GM12865 (cell line): ENCODE data around the gene CACTIN.
A peak's percentile ranks its signal among the peaks of the same experiment; 100 is the strongest.
"Not testable (repeated sequence)": the region's sequence is repeated elsewhere in the genome, so short reads cannot be mapped to it uniquely, and the experiment has no call there.

ENCODE experiments used
- DNase-seq: peaks from one replicate; pipeline ENCODE4 v3.0.0; 2010; ENCODE audit warnings: low read depth
- H3K4me3 ChIP-seq: 2 replicates; pipeline ENCODE4 v1.5.1; 2011; ENCODE audit warnings: mild to moderate bottlenecking, low read depth, low read length, control low read depth
- TF ChIP-seq, protein P1 (sequence below): IDR thresholded peaks from 2 replicates; pipeline ENCODE4 v1.5.1; 2011; ENCODE audit warnings: low read length, control low read depth, low read depth, inconsistent platforms; ENCODE audit not compliant: insufficient read depth; ENCODE audit errors: missing control alignments

CACTIN gene

DNA sequence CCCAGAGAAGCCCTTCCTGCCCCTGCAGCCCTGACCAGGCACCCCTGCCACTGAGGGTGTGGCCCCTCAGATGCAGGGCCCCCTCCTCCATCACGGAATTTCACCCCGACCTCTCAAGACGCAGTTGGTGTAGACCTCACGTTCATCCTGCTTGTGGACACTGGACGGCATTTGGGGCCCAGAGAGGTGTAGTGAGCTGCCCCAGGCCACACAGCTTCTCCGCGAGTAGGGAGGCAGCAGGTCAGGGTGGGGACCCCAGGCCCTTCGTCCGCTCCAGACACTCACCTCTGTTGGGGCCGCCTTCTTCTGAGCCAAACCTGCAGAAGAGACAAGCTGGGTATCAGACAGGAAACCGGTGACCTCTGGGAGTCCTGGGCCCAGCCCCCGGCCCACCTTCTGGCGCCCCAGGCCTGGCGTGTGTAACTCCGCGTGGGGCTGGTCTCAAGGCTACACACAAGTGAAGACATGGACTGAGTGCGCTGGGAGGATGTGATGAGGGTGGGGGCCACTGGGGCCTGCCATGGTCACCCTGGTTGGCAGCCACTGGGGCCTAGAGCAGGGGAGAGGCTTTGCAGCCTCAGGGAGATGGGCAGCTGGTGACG is 40.5 kb upstream of the CACTIN start:
- TF ChIP-seq, protein P1, sequence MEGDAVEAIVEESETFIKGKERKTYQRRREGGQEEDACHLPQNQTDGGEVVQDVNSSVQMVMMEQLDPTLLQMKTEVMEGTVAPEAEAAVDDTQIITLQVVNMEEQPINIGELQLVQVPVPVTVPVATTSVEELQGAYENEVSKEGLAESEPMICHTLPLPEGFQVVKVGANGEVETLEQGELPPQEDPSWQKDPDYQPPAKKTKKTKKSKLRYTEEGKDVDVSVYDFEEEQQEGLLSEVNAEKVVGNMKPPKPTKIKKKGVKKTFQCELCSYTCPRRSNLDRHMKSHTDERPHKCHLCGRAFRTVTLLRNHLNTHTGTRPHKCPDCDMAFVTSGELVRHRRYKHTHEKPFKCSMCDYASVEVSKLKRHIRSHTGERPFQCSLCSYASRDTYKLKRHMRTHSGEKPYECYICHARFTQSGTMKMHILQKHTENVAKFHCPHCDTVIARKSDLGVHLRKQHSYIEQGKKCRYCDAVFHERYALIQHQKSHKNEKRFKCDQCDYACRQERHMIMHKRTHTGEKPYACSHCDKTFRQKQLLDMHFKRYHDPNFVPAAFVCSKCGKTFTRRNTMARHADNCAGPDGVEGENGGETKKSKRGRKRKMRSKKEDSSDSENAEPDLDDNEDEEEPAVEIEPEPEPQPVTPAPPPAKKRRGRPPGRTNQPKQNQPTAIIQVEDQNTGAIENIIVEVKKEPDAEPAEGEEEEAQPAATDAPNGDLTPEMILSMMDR = no peak
- no peak for DNase-seq
- H3K4me3 ChIP-seq = no peak overlapping the region

DNA sequence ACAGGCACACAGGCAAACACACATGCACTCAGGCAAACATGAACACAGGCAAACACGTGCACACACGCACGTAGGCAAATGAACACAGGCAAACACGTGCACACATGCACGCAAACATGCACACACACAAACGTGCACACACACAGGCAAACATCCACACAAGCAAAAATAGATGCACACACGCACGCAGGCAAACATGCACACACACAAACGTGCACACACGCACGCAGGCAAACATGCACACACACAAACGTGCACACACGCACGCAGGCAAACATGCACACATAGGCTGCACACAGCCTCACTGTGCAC is 39.9 kb upstream of the CACTIN start:
- DNase-seq, H3K4me3 ChIP-seq: not testable (repeated sequence)

DNA sequence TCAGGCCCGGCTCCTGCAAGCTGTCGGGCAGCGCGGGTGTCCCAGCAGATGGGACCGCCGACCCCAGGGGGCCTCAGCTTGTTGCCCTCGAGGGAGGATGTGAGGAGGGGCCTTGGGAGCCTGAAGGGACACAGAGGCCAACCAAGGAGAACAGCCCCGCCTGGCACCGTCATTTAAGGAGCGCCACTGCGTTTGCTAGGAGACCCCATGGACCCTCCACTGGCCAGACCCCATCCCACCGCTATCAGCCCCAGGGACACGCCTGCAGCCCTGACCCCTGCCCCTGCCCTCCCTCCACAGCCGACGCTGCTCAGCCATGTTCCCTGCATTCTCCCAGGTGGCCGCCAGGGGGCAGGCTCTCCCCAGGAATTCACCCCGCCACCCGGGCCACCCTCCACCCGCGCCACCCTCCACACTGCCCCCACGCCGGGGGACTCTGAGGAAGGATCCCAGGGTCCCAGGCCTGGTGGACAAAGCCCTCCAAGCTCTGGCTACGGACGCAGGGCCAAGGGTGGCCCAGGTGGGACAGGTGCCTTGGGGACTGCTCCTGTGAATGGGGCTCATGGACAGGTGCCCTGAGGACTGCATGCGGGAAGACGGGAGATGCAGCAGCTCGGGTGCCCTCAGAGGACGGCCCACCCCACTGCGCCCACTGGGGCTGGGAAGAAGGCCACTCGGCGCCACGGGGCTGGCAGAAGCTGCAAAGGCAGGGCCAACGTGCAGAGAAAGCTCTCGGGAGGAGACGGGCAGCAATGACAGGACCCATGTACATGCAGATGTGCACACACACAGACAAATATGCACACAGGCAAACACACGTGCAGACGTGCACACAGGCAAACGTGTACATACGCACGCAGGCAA is 39.3 kb upstream of the CACTIN start:
- no peak overlapping the region for H3K4me3 ChIP-seq
- TF ChIP-seq, protein P1 = peak; percentile 92
- peak; percentile 57 for DNase-seq

DNA sequence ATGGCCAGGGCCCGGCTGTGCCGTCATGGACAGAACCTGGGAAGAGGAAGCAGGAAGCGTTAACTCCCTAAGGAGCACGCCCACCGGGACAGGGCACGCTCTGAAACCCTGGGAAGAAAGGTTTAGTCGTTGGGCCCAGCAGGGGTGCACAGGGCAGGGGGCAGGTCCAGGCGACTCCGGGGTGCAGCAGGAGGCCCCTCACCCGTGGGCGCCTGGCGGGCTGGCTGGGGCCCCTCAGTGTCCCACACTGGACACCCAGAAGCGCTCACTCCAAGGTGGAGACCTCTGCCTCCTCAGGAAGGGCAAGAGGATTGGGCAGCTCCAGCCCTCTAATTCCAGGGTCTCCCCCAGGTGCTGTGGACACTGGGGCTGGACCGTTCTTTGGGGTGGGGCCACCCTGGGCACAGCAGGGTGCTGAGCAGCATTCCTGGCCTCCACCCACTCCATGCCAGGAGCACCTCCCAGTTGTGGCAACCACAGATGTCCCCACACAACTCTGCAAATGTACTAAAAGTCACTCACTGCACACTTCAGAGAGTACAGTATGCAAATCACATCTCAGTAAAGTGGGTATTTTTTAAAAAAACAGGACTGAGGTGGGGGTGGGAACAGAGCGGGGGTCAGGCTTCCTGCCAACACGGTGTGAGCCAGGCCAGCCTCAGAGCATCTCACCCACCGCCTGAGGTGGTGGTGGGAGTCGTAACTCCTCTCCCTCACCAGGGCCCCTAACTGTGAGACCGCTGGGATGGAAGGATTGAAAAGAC is 38.5 kb upstream of the CACTIN start:
- H3K4me3 ChIP-seq = no peak overlapping the region
- DNase-seq = peak; percentile 51
- TF ChIP-seq, protein P1 = no peak

DNA sequence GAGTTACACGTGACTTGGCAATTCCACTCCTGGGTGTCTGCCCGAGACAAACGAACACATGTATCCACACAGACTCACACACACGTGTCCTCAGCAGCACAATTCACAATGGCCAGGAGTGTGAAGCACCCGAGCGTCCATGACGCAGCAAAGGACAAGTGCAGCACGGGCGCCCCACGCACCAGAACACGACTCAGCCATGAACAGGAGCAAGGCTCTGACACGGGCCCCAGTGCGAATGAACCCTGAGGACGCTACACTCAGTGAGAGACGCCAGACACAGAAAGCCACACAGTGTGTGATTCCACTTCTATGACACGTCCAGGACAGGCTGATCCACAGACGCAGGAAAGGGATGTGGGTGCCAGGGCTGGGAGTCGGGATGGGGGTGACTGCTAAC is 37.2 kb upstream of the CACTIN start:
- DNase-seq = no peak
- no peak overlapping the region for H3K4me3 ChIP-seq
- TF ChIP-seq, protein P1 = no peak

GRCh38 chr19:3661284-3662238 is 35.0 kb upstream of the CACTIN start:
- DNase-seq = no peak
- no peak overlapping the region for H3K4me3 ChIP-seq
- TF ChIP-seq, protein P1 = no peak
